Right renal pelvis (tissue), 4 donors: ENCODE measurements around the gene AMBRA1. TPM values are rescaled to one million over a fixed set of nuclear protein-coding genes. Genes with fewer than 3 reads are reported as not detected.

ENCODE experiments used
- DNase-seq, 4 donors: peaks; one replicate each; pipeline ENCODE4 v3.0.0-alpha.2; 2013; ENCODE audit warnings: low read depth in 4 of 4, low spot score in 3 of 4, missing footprints in 1 of 4
- polyA plus RNA-seq, 4 donors: library from polyadenylated mRNA; unstranded; fragments of 120-200 nt; gene quantifications; one replicate each; pipeline ENCODE4 v1.2.1, GENCODE V29; 2013; ENCODE audit not compliant: insufficient read length in 4 of 4

Gene AMBRA1
- polyA plus RNA-seq, 4 donors: 24.7 to 26.9 (median 24.9) TPM

- no peak for DNase-seq
Observed at GRCh38 chr11:46413760-46414465, 179.9 kb downstream of the AMBRA1 start.

DNA sequence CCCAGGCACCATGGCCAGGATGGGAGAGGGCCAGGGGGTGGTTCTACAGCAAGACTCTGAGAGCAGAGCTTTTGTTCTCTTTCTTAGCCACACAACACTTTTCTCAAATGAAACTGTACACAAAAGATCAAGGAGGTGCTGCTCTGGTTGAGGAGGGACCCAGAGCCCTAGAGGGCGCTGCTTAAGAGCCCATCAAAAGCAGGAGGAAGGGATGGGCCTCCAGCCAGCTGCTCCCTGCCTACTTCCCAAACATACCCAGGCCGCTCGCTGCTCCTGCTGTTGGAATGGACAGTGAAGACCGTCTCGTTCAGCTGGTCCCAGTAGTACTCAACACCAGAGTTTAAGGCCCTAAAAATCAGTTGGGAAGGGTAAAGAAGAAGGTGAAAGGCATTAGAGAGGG lies 183.8 kb downstream of the AMBRA1 start:
- no peak for DNase-seq

GRCh38 chr11:46408407-46408986 lies 185.3 kb downstream of the AMBRA1 start:
- no peak for DNase-seq

- DNase-seq: no peak
Observed at GRCh38 chr11:46407635-46408034, 186.2 kb downstream of the AMBRA1 start.

- DNase-seq: no peak
Observed at GRCh38 chr11:46404476-46405017, 189.3 kb downstream of the AMBRA1 start.

DNA sequence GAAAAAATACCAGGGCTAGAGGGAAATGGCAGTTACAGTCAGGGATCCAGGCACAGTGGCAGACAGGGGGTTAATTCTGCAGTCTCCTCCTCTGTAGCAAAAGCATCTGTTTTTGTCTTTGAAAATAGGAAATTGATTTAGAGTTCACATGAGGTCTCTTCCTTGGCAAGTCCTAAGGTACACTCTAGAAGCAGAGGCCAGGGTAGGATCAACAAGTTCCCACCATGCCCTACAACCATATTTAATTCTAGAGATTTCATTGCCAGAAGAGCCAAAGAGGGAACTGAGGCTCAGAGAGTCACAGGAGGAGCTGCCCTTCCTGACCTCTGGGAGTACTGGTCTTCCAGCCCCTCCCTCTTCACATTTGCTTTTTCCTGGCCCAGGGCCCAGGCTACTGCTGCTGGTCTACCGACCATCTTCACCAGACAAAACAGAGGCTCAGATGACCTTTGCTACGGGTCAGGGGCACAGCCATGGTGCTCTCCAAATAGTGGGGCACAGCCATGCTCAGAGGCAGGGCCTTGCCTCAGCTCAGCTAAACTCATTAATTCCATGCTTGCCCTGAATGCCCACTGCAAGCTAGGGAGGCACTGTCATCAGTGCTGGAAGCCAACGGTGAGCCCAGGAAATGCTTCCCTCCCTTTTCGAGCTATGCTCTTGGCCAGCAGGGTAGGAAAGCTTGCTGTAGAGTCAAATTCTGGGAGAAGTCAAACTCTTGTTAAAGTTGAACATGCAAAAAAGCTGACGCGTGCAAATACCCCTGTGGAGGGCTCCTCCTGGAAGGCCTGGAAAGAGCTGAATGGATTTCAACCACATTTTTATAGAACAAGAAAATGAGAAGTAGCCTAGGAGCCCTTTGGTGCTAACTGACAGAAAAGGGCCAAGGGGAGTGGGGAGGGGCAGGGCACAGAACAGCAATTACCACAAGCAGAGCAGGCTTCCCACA lies 190.6 kb downstream of the AMBRA1 start:
- DNase-seq: no peak

- no peak for DNase-seq
Observed at GRCh38 chr11:46397526-46397925, 196.3 kb downstream of the AMBRA1 start.

- DNase-seq: no peak
Observed at GRCh38 chr11:46393759-46394158, 200.1 kb downstream of the AMBRA1 start.

DNA sequence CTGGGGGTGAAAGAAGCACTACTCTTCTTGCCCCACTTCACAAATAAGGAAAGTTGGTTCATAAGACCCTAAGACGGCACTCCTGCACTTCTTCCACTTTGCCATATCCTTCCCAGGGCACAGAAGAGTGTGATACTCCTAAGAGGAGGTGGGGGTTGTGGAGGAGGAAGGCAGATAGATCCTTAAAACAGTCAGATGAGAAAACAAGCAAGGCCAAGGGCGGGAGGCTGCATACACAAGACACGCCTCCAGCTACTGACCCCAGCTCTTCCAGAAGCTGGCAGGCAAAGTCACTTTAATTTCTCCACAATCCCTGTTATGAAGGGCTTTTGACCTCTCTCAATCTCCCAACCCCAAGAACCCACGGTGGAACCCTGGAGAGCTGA lies 200.6 kb downstream of the AMBRA1 start:
- no peak for DNase-seq

DNA sequence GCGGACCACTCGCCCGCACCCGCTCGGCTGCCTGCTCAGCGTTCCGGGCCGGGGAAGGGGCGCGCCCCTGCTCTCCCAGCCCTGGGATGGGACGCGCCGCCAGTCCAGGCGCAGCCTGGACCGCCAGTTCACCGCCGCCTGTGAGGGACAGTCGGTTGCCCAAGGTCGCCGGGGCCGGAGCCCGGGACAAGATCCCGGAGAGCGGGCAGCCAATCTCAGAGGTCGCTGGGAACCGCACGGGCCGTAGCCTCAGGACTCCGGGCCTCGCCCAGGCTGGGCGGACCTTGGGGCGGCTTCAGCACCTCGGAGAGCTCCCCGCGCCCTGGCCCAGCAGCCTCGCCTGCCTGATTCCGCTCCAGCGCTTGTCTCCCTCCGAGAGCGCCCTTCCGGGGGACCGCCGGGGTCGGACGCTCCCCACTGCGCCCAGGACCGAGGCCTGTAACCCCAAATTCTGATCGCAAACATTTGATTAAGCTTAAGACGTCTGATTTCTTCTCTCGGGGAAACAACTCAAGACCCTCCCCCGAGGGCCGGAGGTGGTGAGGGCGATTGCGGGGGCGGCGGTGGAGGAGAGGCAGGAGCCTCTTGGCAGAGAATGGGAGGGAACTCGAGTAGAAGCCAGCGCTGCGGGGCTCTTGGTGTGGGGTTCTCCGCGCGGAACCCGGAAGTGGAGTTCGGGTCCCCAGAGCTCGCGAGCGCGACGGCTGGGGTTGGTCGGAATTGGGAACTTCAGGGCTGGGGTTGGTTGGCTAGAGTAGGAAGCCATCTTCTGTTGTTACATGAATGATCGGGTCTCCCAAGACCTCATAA lies 201.2 kb downstream of the AMBRA1 start:
- no peak for DNase-seq

DNA sequence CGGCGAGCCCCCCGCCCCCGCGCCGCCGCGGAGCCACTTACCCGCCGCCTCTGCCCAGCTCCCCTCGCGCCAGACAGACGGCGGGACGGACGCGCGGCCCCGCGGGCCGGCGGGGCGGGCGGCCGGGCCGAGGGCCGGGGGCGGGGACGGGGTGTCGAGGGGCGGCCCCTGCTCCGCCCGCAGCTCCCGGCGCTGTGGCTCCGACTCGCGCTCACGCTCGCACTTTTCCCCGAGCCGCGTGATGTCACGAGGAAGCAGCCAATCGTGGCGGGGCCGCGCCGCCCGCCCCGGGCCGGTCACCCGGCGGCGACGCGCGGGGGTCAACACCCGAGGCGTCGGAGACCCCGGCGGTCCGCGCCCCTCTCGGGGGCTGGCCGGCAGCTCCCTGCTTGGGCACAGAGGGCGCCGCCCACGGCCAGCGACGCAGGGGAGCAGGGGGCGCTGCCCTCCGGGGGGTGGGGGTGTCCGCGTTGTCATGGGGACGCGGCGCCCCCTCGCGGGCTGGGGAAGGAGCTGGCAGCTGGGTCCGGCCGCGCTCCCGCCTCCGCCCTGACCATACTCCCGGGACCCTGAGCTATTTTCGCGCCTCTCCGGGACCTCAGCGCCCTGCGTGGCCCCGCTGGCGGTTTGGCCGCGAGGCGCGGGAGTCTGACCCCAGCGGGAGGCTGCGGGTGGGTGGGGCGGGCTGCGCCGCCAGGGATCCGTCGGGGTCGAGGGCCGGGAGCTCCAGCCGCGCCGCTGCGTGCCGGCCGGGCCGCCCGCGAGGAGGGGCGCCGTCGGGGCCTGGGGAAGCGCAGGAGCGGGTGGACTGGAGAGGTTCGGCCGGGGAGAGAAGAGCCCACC lies 202.0 kb downstream of the AMBRA1 start, which contains the start of gene CHRM4:
Gene CHRM4, minus strand, starts transcription at position 199 of the 843 bp plus-strand sequence. CDS start 5,219 bp downstream, outside the sequence.
- no peak for DNase-seq

DNA sequence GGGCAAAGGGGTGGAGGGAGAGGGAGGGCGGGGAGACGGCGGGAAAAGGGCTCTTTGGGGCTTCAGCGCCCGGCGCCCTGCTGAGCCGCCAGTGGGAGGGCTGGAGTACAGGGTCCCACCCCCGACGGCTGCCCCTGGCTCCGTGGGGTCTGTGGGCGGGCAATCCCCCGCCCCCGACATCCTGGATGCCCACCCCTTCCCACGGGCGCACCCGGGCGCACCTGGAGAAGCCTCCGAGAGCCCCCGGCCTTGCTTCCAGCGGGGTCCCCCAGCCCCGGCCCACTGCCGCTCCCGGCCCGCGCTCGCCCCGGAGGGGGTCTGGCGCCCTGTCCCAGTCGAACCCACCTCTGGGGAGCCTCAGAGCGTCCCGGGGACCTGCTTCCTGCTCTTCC lies 202.6 kb downstream of the AMBRA1 start:
- DNase-seq: no peak

- no peak for DNase-seq
Observed at GRCh38 chr11:46390331-46391171, 203.3 kb downstream of the AMBRA1 start.

DNA sequence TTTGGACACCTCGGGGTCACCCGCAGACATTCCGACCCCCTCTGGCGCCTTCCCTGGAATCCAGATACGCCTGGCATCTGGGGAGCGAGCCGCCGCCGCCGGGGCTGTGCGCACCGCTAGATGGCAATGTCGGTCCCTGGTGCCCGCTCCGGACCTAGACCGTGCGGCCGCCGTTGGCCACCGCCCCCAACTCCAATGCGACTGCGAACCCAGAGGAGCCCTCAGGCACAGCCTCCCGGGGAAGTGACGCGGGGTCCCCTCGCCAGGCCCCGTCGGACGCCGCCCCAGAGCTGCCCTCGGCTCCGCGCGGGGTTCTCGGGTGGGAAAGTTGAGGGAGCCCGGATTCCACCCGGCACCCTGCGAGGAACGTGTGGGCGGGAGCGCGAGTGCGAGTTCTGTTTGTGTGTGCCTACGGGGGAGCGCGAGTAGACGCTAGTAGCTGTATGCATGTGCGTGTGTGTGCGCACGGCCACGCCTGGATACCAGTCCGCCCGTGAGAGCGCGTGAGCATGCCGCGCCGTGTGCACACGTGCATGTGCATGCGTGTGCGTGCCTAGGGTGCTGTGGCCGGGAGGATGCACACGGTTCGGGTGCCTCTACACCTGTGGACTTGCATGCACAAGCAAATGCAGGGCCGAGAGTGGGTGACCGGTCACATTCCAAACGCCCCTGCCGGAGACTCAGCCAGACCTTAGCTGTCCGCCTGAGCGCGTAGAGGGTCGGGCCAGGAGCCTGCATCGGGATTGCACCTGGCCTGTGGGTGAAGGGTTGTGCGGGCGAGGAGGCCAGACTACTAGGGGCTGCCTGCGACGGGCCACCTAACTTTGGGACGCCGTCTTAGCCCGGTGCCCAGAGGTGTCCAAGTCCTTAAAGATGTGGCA lies 204.1 kb downstream of the AMBRA1 start:
- no peak for DNase-seq

- DNase-seq: no peak
Observed at GRCh38 chr11:46388619-46389449, 205.0 kb downstream of the AMBRA1 start.

DNA sequence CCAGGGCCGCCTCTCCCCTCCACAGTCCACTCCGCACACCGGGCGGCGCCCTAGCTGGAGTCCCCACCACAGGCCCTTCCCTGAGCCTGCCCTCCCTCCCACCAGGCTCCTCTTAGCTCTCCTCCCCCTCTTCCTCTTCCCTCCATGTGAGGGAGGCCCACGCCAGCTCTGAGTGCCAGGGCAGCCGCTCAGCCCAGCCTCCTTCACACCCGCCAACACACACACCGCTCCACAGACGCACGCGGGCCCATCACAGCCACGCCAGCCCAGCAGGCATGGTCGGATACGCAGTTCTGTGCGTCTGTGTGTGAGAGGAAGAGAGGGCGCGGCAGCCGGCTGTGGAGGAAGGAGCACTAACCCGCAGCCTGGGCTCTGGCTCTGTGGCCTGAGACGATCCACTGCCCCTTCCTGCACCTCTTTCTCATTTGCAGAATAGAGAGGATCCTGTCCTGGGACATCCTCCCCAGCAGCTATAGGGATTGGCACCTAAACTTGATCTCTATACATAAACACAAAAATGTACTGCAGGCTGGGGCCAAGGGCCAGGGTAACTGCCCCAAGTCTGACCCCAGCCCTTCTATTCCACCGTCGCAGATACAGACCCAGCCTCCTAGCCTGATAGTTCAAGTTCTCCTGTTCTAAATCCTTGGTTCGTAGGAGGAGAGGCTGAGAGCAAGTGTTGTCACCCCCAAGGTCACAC lies 205.8 kb downstream of the AMBRA1 start:
- no peak for DNase-seq
